Activated CD4-positive, alpha-beta T cell treated with anti-CD3 and anti-CD28 coated beads for 24 hours (primary cell): ENCODE data around the gene SLC25A5.
"Not testable (repeated sequence)": the region's sequence is repeated elsewhere in the genome, so short reads cannot be mapped to it uniquely, and the experiment has no call there.

ENCODE experiments used
- DNase-seq, 2 donors: peaks; one replicate each; pipeline ENCODE4 v3.0.0-alpha.2; 2020; ENCODE audit warnings: low read depth in 2 of 2

The SLC25A5 gene

DNA sequence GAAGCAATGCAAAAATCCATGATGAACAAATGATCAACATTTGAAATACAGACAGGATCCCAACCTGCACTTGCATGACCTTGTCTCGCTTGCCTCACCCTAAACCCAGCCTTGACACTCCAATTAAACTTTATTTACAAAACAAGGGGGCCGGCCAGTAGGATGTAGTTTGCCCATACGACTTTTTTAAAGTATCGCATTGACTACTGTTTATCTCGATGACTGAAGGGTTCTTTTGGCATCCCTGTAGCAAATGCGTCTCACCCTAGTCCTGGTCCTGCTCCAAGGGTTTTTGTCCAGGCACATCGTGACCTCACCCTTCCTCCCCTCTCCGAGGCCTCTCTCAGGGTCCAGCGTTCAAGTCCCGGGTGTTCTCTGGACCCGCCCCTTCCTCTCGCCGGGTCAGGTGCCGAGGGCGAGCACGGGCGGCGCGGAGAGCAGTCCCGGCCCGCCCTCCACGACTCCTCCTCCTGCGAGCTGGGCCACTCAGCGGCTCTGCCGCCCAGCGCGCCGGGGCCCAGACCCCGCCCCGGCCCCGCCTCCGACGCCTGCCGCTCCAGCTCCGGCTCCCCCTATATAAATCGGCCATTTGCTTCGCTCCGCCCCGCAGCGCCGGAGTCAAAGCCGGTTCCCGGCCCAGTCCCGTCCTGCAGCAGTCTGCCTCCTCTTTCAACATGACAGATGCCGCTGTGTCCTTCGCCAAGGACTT, at the start of gene SLC25A5:
SLC25A5 (plus strand) TSS at position 603 of the 709 bp plus-strand sequence; CDS start at position 675, 72 bp downstream.
- peak; percentile 65 to 69 for DNase-seq

DNA sequence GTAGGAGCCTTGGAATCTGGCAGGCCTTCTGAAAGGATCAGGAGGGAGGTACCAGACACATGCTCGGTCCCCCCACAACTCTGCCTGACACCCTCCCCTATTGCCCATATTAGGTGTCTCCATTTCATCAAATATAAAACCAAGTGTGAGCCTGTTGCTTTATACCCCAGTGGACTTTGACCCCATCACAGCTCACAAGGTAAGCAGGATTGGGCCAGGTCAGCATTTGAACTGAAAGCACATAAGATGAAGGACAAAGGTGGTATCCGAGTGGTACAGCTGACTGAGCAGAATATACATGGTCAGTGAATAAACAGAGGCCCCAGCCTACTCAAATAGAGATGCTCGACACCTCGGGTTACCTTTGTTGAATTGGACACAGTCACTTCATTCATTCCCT, 49.1 kb upstream of the SLC25A5 start:
- DNase-seq = no peak

DNA sequence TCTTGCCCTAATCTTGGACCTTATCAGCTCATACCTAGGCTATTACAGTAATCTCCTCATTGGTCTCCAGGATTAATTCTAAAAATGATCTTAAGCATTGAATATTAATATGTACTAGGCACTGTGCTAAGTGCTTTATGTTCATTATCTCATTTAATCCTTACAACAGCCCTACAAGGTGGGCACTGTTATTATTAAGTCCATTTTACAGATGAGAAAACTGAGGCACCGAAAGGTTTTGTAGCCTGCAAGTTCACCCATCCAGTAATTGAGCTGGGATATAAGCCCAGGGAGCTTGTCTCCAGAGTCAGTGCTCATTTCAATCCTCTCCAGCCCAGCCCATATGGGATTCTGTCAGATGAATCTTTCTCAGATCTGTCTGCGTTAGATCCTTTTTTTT, 48.3 kb upstream of the SLC25A5 start:
- DNase-seq = no peak

DNA sequence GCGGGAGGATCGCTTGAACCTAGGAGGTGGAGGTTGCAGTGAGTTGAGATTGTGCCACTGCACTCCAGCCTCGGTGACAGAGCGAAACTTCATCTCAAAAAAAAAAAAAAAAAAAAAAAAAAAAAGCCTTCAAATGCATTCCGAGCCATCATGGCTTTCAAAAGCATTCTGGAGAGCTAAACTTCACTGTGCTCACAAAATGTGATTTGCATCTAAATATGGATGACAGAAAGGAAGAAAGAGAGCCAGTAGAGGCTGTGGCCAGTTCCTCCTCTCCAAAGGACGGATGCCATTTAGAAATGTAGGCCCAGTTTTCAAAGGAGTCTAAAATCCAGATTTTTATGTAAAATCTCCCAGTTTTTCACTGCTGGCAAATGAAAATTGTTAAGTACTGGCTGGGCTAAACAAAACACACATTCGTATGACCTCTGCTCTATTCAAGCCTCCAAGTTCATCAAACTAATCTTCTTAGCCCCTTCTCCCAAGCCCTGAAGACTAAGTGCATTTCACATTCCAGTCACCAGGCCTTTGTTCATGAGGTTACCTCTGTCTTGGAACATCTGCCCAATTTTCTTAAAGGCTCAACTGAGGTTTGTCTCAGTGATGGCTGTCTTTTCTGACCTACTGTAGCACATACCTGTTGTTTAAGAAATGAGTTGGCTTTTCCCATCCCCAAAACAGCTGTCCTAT, 47.1 kb upstream of the SLC25A5 start:
- no peak for DNase-seq

DNA sequence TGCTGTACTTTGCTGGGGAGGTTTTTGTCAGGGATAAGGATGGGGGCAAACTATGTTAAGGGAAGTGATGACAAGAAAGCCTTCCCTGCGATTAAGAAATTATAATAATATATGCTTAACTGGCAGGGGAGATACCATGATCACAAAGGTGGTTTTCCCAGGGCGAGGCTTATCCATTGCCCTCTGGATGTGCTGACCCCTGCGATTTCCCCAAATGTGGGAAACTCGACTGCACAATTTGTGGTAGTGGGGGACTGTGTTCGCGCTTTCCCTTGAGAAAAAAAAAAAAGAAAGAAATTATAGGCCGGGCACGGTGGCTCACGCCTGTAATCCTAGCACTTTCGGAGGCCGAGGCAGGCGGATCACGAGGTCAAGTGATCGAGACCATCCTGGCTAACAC, 44.6 kb upstream of the SLC25A5 start:
- DNase-seq = no peak

DNA sequence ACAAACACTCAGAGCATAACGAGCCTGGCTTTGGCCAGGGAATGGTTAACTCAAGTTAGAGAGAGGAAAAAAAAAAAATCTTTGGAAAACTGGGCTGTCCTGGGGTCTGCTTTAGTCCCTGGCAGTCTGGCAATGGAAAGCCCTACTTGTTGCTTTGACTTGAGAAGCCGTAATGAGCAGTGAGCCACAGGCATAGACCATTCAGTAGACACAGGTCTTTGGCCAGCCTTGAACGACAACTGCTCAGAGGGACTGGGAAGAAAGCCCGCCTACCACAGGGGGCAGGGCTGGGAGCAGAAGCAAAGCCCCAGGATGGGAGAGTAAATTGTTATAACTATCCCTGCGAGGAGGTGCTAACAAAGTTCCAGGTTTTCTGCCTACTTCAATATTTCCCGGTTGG, 43.2 kb upstream of the SLC25A5 start:
- no peak for DNase-seq

DNA sequence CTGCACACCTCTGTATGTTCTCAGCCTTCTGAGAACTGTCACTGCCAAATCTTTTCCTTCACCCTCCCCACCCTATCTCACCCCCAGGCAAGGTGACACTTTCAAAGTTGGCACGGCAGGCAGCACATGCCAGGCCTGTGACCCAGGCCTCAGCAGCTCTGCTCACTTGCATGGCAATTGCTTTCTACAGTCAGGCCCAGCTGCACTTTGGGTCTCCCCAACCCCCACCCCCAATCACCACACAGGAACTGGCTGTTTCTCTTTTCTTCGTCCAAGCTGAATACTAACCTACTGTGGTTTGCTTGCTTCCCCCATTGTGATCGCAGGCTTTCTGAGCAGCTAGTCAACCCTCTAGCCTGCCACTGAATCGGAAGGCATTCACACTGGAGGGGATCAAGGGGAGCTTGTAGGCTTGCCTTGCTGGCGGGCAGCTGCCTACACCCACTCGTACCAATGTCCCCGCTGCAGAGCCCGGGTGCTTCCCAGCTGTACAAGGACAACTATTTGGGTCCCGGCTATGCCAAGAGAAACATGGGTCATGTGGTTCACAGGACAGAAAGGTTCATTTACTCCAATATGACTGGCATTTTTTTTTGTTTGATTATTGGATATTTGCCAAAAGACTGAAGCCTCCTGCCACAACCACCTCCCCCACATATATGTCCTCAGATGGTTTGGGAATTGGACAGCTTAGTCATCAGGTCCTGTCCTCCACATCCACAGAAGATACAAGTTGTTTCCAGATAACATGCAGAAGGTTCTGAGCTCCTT, 41.0 kb upstream of the SLC25A5 start:
- DNase-seq = no peak

DNA sequence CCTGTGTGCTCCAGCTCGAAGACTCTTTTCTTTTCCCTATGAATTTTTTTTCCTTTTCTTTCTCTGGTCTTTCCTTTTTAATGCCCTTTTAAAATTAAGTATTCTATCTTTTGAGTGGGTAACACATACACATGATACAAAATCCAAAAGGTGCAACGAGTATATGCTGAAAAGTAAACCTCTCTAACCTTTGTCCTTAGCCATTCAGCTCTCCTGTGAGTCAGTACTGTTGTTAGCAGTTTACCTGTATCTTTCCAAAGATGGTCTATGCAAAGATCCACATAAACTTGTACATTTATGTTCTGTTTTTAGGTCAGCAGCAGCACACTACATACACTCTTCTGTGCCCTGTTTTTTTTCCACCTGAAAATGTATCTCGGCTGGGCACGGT, 40.5 kb upstream of the SLC25A5 start:
- no peak for DNase-seq

DNA sequence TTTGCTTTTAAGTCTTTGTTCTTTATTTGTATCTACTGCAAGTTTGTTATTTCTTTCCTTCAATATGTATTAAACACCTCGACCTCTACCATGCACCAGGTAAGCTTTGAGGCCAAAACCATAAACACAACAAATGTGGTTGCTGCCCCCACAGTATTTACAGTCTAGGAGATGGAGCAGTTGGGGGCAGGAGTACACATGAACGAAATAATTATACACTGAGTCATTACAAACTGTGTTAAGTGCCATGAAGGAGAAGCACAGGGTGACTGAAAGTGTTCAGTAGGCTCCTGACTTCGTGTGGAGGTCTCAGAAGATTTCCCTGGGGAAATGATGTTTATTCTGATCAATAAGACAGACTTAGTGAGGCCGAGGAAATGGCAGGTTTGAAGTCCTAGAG, 38.8 kb upstream of the SLC25A5 start:
- no peak for DNase-seq

DNA sequence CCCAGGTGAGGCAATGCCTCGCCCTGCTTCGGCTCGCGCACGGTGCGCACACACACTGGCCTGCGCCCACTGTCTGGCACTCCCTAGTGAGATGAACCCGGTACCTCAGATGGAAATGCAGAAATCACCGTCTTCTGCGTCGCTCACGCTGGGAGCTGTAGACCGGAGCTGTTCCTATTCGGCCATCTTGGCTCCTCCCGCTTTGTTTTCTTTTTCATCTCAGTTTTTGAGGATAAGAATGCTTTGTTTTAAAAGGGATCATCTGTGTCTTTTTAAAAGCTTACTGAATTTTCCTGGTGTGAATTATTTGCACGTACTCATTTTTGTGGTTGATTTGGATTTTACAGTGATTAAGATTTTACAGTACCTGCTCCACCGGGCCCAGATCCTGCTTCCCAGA, 26.9 kb upstream of the SLC25A5 start:
- DNase-seq = not testable (repeated sequence)

DNA sequence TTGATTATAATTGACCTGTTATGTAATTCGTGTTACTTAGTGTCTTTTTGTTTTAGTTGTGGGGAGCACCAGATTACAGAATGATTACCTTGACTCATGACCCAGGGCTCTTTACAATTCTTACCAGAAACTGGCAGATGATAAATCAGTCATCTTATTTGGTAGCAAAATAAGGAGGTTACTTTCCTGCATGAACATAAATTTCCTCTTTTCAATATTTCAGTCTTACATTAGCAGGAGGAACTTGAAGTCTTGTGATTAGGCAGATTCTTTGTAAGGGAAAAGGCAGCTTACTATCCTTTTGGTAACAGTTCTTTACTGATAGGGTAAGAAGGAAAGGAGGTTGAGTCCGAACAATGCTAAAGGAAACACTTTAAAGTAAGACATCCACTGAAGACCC, 26.0 kb upstream of the SLC25A5 start:
- DNase-seq = no peak

DNA sequence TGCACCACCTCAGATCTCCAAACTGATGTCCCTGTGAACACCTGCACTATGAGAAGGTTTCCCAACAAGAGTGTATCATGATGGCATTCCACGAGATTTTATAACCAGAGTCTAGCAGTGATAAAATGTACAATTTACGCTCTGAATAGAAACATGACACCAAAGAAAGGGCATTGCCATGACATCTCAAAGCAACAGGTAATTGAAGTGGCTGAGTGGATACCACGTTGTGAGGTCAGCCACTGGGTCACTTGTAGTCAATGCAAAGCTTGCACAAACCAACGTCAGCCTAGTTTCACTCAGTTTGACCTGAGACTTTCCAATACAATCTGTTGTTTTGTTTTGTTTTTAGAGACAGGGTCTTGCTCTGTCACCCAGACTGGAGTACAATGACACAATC, 15.0 kb upstream of the SLC25A5 start:
- no peak for DNase-seq

DNA sequence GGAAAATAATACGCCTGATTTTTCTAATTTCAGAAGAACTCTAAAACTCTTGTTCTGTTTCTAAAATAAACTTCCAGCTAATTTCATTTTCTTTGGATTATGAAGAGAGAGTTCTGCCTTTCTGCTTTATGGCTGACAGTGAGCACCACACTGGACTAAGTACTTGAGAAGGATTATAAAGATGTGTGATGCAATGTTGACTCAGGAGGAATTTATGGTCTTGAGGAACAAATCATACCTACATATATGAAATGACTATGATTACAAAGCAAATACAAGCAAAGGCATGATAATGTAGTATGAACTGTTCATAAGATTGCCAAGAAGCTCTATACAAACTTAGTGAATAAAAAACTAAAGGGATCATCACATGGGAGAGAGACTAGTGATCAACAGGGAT, 13.0 kb upstream of the SLC25A5 start:
- DNase-seq = no peak

DNA sequence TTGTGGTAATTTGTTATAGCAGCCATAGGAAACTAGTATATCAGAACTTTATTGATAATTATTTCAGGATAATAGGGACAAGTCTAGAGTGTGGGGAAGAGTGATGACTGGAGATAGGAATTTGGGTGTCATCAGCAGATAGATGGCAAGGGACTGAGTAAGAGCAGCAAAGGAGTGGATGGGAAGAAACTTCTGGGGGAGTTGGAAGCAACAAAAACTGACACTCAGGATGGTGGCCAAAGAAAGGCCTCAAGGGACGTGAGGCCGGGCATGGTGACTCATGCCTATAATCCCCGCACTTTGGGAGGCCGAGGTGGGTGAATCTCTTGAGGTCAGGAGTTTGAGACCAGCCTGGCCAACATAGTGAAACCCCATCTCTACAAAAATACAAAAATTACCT, 9.1 kb upstream of the SLC25A5 start:
- no peak for DNase-seq

DNA sequence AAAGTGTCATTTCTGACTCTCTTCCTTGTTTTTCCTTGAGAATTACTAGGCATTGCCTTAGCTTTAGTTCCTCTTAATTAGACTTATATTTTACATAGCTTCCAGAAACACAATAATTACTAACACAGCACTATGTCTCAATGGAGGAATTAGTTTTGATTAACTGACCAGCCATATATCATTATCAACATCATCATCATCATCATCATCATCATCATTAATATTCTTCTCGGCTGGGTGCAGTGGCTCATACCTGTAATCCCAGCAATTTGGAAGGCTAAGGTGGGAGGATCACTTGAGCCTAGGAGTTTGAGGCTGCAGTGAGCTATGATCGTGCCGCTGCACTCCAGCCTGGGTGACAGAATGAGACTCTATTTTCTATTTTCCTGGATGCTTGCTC, 2.7 kb upstream of the SLC25A5 start:
- no peak for DNase-seq

DNA sequence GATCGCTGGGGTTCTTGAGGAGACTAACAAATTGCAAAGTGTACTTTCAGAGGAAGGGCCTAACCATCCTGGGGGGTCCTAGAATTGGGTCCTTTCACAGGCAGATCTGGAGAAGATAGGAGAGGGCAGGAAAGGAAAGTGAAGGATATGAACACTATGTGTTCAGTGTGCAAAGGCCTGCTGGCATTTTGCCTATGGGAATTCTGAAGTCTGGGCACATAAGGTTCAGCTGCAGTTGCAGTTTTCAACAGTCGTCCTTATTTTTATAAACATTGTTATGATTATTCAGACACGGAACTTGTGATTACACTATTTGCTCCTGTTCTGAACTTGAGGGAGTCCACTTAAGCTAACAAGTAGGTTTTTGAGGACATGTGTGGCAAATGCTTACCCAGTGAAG, 1.3 kb upstream of the SLC25A5 start:
- no peak for DNase-seq

DNA sequence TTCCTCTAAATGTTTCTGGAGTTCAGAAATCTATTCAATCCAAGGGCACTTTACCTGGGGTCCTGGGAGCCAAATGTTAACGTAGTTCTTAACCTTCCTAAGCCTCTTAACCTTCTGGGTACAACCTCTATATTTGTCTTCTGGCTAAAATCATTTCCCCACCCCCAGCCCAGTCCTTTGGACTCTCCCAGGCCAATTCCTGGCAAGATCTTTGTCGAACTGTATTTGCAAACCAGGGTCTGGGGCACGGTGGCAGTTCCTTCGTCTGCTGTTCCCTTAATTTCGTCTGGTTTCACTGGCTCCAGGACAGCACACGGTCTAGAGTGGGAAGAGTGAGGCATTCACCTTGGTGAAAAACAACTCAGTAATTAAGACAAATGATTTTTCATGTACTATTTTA, 811 bp upstream of the SLC25A5 start:
- no peak for DNase-seq

DNA sequence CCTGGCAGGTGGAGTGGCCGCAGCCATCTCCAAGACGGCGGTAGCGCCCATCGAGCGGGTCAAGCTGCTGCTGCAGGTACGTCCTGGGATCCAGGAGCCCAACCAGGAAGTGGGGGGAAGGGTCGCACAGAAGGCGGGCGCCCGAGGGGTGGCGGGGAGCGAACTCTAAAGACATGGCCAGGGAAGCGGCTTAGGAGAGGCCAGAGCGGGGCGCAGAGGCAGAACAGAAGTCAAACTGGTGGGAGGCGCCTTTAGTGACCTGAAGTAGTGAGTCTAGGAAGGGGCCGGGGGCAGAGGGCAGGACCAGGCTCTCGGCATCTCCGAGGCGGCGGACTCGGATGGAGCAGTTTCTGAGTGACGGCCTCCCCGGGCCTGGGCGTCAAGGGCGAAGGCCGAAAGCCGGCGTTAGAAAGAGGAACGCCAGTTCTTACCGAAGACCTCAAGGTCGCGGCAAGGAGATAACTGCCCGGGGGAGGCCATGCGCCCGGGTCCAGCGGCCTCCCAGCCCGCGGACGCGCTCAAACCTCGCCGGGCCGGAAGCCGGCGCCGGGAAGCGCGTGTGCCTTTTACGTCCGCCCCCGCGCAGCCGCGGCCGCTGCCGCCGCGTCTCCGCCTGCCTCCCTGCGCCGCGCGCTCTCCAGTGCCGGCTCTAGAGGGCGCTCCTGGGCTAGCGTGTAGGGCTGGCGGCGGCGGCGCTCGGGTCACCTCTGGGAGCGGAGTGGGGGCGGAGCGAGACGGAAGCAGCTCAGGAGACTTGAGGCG, 488 bp downstream of the SLC25A5 start:
- DNase-seq = peak; percentile 76 to 80

DNA sequence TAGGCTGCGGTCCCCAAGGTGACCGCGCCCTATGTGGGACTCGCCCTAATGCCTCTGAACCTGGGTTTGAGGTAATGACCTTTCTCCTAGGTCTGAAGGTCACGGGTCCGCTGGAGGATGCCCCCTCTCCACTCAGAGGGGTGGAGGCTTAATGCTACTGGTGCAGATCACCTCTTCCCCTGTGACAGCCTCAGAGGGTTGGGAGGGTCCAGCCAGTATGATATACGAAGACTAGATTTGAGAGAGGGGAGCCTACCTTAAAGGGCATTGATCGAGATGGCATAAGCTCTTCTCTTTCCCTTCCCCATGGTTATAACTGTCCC, 1.0 kb downstream of the SLC25A5 start:
- DNase-seq = no peak

DNA sequence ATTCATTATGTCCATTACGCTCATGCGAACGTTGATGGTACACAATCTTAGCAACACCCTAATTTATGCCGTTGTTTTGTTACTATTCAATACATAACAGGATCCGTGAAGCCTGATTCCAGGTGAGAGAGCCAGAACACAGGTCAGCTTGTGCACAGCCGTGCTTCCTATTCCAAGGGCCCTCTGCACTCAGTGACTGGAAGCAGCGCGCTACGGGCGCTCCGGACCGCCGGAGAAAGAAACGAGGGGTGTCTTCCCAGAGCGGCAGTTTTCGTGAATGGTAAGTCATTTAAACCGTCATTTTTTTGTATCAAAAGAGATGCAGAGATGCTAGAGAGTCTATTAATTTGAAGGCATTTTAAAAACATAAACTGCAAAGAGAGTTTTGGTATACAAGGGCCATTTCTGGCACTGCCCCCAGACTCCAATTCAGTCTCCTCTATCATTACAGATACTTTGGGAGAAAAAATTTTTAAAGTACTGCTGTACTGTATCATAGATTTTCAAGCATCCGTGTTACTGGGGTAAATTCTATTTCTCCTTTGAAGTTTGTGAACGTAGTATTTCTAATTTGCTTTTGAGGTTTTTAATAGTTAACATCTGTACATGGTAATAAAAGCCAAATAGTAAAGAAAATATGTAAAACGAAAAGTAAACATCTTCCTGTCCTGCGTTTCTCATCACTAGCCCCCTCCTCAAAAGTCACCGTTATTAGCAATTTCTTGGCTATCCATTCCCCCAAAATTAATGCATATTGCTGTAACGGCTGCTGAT, 6.6 kb downstream of the SLC25A5 start:
- no peak for DNase-seq

DNA sequence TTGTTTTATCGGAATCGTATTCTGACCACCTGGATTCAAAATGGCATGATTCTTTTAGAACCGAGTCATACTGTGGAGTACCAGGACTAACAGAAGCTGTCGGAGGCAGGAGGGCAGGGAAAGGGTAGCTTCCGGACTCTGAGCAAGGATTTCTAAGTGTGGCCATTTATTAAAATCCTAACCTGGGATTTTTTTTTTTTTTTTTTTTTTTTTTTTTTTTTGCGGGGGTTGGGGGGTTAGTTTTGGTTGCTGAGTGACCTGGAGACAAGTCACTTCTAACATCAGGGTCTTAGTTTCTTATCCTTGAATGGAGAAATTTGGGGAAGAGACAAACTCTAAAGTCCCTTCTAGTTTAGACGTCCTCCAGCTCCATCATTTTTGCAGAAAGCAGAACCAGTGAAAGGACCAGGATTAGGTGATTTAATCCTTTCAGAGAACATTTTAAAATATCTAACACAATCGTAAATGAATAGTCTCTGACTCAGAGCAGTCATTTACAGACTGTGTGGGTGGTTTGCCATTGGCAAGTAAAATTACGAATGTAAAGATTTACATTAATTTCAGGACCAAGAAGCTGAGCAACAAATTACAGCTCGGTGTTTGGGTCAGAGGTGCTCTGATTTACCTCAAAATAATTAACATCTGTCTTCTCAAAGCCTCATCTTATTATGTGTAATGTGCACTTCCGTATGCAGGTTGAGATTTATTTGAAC, 7.3 kb downstream of the SLC25A5 start:
- no peak for DNase-seq
